Posterior vena cava (tissue), 2 donors: ENCODE results near the gene TNKS2. TPM values are rescaled to one million over a fixed set of nuclear protein-coding genes. Genes with fewer than 3 reads are reported as not detected.
"Not testable (repeated sequence)": the region's sequence is repeated elsewhere in the genome, so short reads cannot be mapped to it uniquely, and the experiment has no call there.

Experiments used
- DNase-seq: peaks from one replicate; pipeline ENCODE4 v3.0.0-alpha.2; 2020; ENCODE audit warnings: low spot score
- intact Hi-C, 2 donors: fragments of 100-400 bp; cut with DNase I; formaldehyde crosslinking; loops; one replicate each; pipeline versions ENCODE4 v1.14.1 to v1.14.2; 2022 to 2023
- total RNA-seq, 2 donors: library from RNA; stranded (reverse); fragmentation: NEBNext Ultra II Directional; extraction: Animal tissue kit (Norgen Biotek cat#: 25700); gene quantifications; one replicate each; pipeline ENCODE4 v1.2.1, GENCODE V29; 2021
- donor health status: DM: yes; HTN: yes; CAD: no.
- donor health status: DM: yes; HTN: yes; CAD: no.

Gene TNKS2
- total RNA-seq, 2 donors from 2014 or later: 29.8 to 38.1 TPM

DNA sequence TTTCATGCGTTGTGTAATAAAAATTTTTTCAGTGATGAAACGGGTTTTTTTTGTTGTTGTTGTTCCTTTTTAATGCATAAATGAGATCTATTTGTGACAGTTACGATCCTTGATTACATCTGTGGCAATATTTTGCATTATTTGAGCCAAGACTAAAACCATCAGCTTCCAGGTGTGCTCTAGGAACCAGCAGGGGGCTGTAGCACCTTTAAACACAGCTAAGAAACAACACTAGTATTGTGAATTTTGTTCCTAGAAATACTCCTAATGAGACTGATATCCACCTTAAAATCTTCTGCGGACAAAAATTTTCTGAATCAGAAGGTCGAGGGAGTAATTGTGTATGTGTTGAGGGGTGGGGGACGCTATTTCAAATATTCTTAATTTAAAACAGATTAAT, 58.4 kb downstream of the TNKS2 start:
- no peak for DNase-seq

DNA sequence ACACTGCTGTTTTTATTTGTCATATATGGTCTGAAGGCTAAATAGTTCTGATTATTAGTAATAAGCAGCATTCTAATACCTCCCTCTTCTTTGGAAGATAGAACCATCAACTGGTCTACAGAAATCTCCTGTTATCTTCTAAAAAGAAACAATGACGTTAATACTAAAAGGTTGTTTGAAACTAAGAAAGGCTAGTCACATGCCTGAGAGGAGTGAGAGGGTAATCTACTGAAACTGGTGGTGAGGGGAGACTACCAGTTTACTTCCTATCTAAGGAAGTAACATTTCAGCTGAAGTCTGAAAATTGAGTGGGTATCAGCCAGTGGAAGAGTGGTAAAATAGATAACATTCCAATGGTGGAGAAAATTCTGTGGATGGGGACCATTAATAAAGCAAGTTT, 62.7 kb downstream of the TNKS2 start:
- intact Hi-C loops: no loop called here
- no peak for DNase-seq

More for the DNA sequence above, 58.4 kb downstream of the TNKS2 start:
- intact Hi-C loops: no loop called here

- intact Hi-C loops: no loop called here
- DNase-seq: no peak
Observed at GRCh38 chr10:91864099-91864498, 65.9 kb downstream of the TNKS2 start.

DNA sequence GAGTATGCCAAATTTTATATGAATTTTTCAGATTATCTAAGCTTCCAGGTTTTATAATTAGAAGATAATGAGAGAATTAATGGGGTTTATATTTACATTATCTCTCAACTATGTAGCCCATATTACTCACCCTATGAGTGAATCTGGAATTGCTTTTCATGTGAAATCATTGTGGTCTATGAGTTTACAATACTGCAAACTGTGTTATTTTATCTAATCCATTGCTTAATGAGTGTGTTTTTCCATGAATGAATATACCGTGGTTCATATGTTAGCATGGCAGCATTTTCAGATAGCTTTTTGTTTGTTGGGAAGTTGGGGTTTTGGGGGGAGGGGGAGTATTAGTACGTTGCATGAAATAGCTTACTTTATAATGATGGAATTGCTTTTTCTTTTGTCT, 66.5 kb downstream of the TNKS2 start:
- intact Hi-C loops: no loop called here
- no peak for DNase-seq

DNA sequence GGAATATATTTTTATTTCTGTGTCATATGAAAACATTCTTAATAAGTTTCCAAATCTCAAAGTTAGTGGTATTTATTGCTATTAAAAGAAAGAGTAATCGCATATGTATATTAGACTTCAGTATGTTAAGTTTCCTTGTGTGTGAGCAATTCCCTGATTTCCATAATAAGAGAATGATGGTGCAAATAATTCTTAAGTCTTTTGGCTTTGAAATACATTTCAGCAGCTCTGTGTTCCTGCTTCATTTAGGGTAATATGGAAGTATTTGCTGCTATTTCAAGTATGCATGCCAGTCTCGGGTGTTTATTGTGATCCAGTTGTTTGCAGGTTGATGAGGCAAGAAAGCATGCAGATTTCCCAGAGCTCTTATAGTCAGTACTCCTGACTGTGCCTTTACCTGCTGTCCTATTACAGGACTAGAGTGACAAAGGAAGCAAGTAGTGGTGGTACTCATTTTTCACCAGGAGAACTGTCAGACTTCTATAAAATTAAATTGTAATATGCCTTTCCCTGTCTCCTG, 67.4 kb downstream of the TNKS2 start:
- intact Hi-C loops: no loop called here
- no peak for DNase-seq

DNA sequence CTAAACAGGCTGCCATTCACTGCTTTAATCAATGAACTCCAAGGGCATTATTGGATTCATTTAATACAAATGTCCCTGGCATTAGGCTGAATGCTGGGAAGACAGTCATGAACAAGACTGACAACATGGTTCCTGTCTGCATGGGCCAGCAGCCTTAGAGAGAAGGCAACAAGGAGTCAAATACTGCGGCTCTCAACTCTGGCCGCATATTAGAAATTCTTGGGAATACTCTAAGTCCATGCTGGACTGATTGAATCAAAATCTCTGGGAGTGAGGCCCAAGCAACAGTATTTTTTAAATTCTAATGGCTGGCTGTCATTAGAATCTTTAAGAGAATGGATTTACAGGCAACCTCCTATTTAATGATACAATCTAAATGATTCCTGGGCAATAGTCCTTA, 76.9 kb downstream of the TNKS2 start:
- no peak for DNase-seq
- intact Hi-C loops: no loop called here

GRCh38 chr10:91875779-91876178, 77.6 kb downstream of the TNKS2 start:
- intact Hi-C loops: no loop called here
- no peak for DNase-seq

- DNase-seq: no peak
- intact Hi-C loops: no loop called here
Observed at GRCh38 chr10:91879515-91880170, 81.4 kb downstream of the TNKS2 start.

- no peak for DNase-seq
- intact Hi-C loops: no loop called here
Observed at GRCh38 chr10:91880310-91880709, 82.1 kb downstream of the TNKS2 start.

DNA sequence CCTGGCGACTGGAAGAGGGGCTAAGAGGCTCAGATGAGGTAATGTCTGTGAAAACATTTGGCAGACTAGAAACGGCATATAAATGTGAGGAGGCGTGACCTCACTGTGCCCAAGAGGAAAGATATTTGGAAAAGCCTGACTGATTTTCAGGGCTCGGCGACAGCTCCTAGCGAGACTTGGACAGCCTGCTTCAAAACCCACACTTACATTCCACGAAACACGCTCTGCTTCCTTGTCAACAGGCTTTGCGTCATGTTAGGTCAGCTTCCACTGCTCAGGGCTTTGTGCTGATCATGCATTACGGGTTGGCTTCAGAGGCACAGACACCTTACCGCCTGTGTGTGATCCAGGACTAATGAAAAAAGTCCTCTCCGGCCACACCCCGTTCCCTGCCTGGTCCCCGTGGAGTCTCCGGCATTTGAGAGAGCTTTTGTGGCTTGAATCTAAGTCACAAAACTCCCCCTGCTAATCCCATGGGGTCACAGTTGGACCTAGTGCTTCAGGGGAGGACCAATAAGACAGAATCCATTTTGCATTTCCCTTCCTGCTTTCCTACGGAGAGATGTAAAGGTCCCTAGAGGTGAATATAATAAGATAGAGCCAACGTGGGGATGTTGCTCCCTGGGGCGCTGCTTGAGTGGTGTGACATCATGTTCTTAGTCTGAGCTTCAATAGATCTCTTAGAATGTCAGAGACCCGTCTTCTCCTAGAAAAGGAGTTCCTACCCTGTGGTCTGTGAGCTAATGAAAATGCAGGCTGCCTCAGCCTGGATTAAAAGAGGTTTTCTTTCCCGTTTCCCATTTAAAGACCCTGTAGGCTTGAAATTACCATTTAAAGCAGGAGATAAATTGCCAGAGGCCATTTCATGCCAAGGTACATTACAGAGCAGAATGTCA, 85.6 kb downstream of the TNKS2 start:
- intact Hi-C loops: loop anchor here in 1 of 2 donors (2.0 kb wide), 1 partner anchor 75 kb away; no protein-coding TSS in a partner anchor
- DNase-seq: peak; percentile 84

DNA sequence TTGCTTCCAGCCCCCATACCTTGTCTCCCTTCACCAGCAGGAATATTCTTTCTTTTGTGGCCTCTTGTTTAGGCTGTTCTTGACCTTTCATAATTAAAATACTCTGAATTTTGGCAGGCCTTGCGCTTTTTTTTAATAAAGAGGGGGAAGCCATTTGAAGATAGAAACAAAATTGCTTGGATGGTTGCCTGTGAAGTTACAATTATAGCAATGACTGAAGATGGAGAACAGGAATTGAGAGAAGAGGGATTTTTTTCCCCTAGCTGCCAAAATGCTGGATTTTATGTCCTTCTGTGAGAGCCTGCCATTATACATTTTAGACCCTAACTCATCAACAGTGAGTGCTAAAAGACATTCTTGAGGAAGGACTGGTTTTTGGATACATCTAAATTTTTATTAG, 86.3 kb downstream of the TNKS2 start:
- no peak for DNase-seq
- intact Hi-C loops: loop anchor here in 1 of 2 donors (2.0 kb wide), 1 partner anchor 76 kb away; no protein-coding TSS in a partner anchor

- intact Hi-C loops: loop anchor here in 1 of 2 donors (2.0 kb wide), 1 partner anchor 77 kb away; no protein-coding TSS in a partner anchor
- no peak for DNase-seq
Observed at GRCh38 chr10:91885362-91886079, 87.3 kb downstream of the TNKS2 start.

DNA sequence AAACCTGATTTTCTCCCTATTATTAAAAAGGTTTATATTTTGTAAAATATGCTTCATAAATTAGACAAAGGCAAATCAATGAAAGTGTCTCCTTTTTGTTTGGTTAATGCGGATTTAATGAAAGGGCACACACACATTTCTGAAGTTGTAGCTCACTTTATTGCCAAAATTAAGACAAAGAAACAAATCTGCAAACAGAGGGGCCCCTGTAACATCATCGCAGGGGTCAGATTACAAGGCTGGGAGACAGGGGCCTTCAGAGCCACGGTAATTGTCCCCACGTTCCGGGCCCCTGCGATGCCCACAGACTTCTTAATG, 88.7 kb downstream of the TNKS2 start:
- intact Hi-C loops: no loop called here
- DNase-seq: no peak

DNA sequence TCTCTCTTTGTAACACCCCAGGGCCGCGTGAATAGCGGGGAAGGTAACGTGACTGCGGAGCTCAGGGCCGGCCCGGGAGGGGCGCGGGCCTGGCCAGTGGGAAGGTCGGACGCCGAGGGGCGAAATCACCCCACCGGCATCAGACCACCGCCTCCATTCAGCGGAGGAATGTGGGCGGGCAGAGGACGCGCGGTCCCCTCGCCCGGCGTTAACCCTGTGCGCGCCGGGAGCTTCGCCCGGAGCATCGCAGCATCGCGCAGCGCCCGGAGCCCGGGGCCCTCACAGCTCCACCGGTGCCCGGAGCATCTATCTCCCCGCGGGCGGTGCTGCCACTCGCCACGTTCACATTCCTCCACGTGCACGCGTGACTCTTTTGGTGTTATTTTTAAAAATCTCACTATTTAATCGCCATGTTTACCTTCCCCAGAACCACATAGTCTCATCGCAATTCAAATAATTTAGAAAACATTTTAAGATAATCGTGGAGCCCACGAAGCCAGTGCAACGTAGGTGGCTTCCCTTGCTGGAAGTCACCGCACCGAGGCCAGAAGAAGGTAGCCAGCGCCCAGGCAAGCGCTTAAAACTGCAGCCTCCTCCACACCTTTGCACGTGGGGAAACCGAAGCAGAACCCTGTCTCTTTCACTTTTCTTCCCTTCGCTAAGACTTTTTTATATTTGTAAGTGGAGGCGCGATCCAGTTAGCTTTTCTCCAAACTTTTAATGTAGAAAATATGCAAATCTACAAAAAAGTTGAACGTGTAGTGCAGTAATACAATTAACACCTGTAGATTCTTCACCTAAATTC, 89.2 kb downstream of the TNKS2 start:
- intact Hi-C loops: no loop called here

DNA sequence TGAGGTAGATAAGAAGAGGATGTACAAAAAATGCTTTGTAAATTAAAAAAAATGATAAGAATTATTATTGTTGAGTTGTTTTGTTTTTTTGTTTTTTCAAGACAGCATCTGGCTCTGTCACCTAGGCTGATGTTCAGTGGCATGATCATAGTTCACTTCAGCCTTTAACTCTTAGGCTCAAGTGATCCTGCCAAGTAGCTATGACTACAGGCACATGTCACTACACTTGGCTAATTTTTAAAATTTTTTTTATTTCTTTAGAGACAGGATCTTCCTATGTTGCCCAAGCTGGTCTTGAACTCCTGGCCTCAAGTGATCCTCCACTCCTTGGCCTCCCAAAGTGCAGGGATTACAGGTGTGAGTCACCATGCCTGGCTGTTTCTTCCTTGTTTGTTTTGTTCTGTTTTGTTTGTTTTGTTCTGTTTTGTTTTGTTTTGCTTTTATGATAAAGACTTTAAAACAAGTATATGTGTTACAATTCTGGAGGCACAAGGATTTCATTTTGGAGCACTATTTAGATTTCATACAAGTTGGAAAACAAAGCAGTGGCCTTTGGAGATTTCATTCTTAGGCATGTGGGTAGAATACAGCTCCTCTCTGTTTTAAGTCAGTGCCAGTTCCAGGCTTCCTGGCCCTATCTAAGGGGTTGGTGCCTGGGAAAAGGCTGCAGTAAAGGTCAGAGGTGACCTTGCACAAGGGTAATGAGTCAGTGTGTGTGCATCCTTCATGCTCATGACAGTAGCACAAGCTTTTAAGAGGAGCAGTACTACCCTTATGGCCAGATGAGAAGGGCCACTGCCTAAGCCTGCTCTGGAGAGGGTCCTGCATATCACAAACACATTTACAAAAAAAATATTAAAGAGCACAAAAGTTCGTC, 93.1 kb downstream of the TNKS2 start:
- no peak for DNase-seq
- intact Hi-C loops: no loop called here

More for the DNA sequence above, 89.2 kb downstream of the TNKS2 start:
- no peak for DNase-seq

DNA sequence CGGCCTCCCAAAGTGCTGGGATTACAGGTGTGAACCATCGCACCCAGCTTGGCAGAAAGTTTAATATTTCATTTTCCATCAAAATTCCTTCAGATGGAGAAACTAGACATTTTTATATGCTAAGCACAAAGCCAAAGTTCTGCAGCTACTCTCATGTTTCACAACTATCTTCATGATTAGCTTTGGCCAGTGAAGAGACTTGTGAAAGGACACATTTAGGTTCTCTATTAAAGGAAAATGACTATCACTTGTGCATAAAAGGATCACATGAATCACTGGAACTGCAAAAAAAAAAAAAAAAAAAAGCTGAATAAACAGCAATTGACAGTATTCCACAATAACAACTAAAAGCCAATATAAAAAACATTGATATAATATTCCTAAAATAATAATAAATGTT, 94.8 kb downstream of the TNKS2 start:
- DNase-seq: no peak
- intact Hi-C loops: no loop called here

- DNase-seq, intact Hi-C loops: not testable (repeated sequence)
Observed at GRCh38 chr10:91894261-91894685, 96.0 kb downstream of the TNKS2 start.

GRCh38 chr10:91896212-91896756, 98.1 kb downstream of the TNKS2 start:
- intact Hi-C loops: no loop called here
- DNase-seq: no peak
